ENCODE measurements around the gene MUC20.
"Not testable (repeated sequence)": the region's sequence is repeated elsewhere in the genome, so short reads cannot be mapped to it uniquely, and the experiment has no call there.

The MUC20 gene

GRCh38 chr3:195720831-195721506 is at the start of gene MUC20:
MUC20 (plus strand) TSS chr3:195720978; CDS start chr3:195721008, 30 bp downstream.
- not testable (repeated sequence) for DNase-seq

GRCh38 chr3:195671283-195671682 is 49.5 kb upstream of the MUC20 start:
- DNase-seq, result not testable (repeated sequence)

GRCh38 chr3:195673711-195674110 is 47.1 kb upstream of the MUC20 start:
- DNase-seq, result not testable (repeated sequence)

- DNase-seq, result not testable (repeated sequence)
Measured at GRCh38 chr3:195678391-195679015, 42.3 kb upstream of the MUC20 start.

GRCh38 chr3:195680690-195681089 is 40.1 kb upstream of the MUC20 start:
- DNase-seq, result not testable (repeated sequence)

- DNase-seq, result not testable (repeated sequence)
Measured at GRCh38 chr3:195681458-195682103, 39.2 kb upstream of the MUC20 start.

- DNase-seq, result not testable (repeated sequence)
Measured at GRCh38 chr3:195682104-195682742, 38.6 kb upstream of the MUC20 start.

GRCh38 chr3:195683722-195684526 is 36.9 kb upstream of the MUC20 start:
- DNase-seq, result not testable (repeated sequence)

- not testable (repeated sequence) for DNase-seq
Measured at GRCh38 chr3:195684527-195685257, 36.1 kb upstream of the MUC20 start.

GRCh38 chr3:195686537-195687208 is 34.1 kb upstream of the MUC20 start:
- not testable (repeated sequence) for DNase-seq

GRCh38 chr3:195687209-195687760 is 33.5 kb upstream of the MUC20 start:
- DNase-seq, result peak; percentile 32

- DNase-seq, result not testable (repeated sequence)
Measured at GRCh38 chr3:195688471-195689183, 32.2 kb upstream of the MUC20 start.

- not testable (repeated sequence) for DNase-seq
Measured at GRCh38 chr3:195689184-195690070, 31.4 kb upstream of the MUC20 start.

GRCh38 chr3:195690951-195691350 is 29.8 kb upstream of the MUC20 start:
- no peak for DNase-seq

- not testable (repeated sequence) for DNase-seq
Measured at GRCh38 chr3:195691596-195692353, 29.0 kb upstream of the MUC20 start.

- no peak for DNase-seq
Measured at GRCh38 chr3:195692354-195692685, 28.5 kb upstream of the MUC20 start.

- no peak for DNase-seq
Measured at GRCh38 chr3:195692781-195693427, 27.9 kb upstream of the MUC20 start.
